Lower lobe of right lung (tissue), 2 donors: ENCODE results near the gene UNC80. TPM values are rescaled to one million over a fixed set of nuclear protein-coding genes. Genes with fewer than 3 reads are reported as not detected.

ENCODE experiments used
- ATAC-seq, 2 donors: fragments of 200-7000 bp; cut with Tn5 transposase; one replicate each; pipeline ENCODE4 v1.9.1; 2020 to 2022; ENCODE audit warnings: mild to moderate bottlenecking in 2 of 2, moderate library complexity in 2 of 2
- DNase-seq: peaks from one replicate; pipeline ENCODE4 v3.0.0-alpha.2; 2020
- H3K27ac ChIP-seq: fragments of 200-600 bp; one replicate; pipeline ENCODE4 v1.8.0; 2022
- H3K27me3 ChIP-seq: fragments of 200-600 bp; one replicate; pipeline ENCODE4 v1.8.0; 2022; ENCODE audit warnings: low read depth
- H3K36me3 ChIP-seq: fragments of 200-600 bp; one replicate; pipeline ENCODE4 v1.8.0; 2022; ENCODE audit warnings: mild to moderate bottlenecking
- H3K4me1 ChIP-seq: fragments of 200-600 bp; one replicate; pipeline ENCODE4 v1.8.0; 2022
- H3K4me3 ChIP-seq: fragments of 200-600 bp; one replicate; pipeline ENCODE4 v1.8.0; 2022; ENCODE audit warnings: mild to moderate bottlenecking
- H3K9me3 ChIP-seq: fragments of 200-600 bp; one replicate; pipeline ENCODE4 v1.8.0; 2022
- CTCF ChIP-seq: fragments of 200-600 bp; IDR thresholded peaks from one replicate; pipeline ENCODE4 v1.8.0; 2022; ENCODE audit warnings: antibody characterized with exemption, mild to moderate bottlenecking
- intact Hi-C: fragments of 100-400 bp; cut with DNase I; formaldehyde crosslinking; loops from one replicate; pipeline ENCODE4 v1.11.0; 2022
- total RNA-seq: library from RNA; stranded (reverse); fragmentation: NEBNext Ultra II Directional; extraction: Animal tissue kit (Norgen Biotek cat#: 25700); gene quantifications from one replicate; pipeline ENCODE4 v1.2.1, GENCODE V29; 2021
- donor health status: DM: no; HTN: yes; CAD: no; lungs with severe emphysema.

Gene UNC80
- total RNA-seq, 1 donor from 2014 or later, result not detected

DNA sequence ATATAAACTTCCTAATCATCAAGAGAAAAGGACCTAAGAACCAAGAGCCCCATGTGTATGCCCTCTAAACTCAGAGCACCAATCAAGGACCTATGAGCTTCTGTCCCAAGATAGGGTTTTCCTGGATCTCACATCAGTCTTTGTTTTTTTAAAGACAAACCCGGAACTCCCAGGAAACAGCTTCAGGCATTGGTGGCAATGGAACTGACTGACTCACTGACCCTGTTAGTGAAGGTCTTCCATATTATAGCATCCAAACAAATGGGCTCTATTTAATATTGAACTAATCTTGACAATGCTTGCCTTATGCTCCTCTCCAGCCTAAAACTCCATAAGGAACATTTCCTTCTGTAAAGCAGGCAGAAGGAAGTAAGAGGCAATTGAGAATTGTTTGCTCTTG is 167.3 kb downstream of the UNC80 start:
- Histone ChIP-seq H3K36me3 (no peaks in the 10 kb centered on the region), H3K4me1 (no peaks in the 10 kb centered on the region), H3K9me3 (no peaks in the 10 kb centered on the region), H3K4me3 (no peak overlapping the region), H3K27ac (no peak overlapping the region), H3K27me3 (no peaks in the 10 kb centered on the region)
- ATAC-seq (no peak), DNase-seq (no peak)
- no peak for TF ChIP-seq CTCF
- intact Hi-C loops, result no loop called here

- no peaks in the 10 kb centered on the region for H3K9me3 ChIP-seq
- H3K36me3 ChIP-seq, result no peaks in the 10 kb centered on the region
- ATAC-seq (peak; percentile 32 to 49), DNase-seq (no peak)
- no peak overlapping the region for H3K4me3 ChIP-seq
- H3K4me1 ChIP-seq, result no peaks in the 10 kb centered on the region
- TF ChIP-seq CTCF, result no peak
- no peaks in the 10 kb centered on the region for H3K27me3 ChIP-seq
- intact Hi-C loops, result no loop called here
- H3K27ac ChIP-seq, result peak overlapping the region; percentile 15
Measured at GRCh38 chr2:209940936-209941335, 169.3 kb downstream of the UNC80 start.

- intact Hi-C loops, result no loop called here
- no peak overlapping the region for H3K4me3 ChIP-seq
- no peaks in the 10 kb centered on the region for H3K9me3 ChIP-seq
- TF ChIP-seq CTCF, result no peak
- H3K36me3 ChIP-seq, result no peaks in the 10 kb centered on the region
- H3K27ac ChIP-seq, result no peak overlapping the region
- H3K4me1 ChIP-seq, result no peaks in the 10 kb centered on the region
- ATAC-seq (no peak), DNase-seq (no peak)
- H3K27me3 ChIP-seq, result no peaks in the 10 kb centered on the region
Measured at GRCh38 chr2:209942426-209942825, 170.8 kb downstream of the UNC80 start.

DNA sequence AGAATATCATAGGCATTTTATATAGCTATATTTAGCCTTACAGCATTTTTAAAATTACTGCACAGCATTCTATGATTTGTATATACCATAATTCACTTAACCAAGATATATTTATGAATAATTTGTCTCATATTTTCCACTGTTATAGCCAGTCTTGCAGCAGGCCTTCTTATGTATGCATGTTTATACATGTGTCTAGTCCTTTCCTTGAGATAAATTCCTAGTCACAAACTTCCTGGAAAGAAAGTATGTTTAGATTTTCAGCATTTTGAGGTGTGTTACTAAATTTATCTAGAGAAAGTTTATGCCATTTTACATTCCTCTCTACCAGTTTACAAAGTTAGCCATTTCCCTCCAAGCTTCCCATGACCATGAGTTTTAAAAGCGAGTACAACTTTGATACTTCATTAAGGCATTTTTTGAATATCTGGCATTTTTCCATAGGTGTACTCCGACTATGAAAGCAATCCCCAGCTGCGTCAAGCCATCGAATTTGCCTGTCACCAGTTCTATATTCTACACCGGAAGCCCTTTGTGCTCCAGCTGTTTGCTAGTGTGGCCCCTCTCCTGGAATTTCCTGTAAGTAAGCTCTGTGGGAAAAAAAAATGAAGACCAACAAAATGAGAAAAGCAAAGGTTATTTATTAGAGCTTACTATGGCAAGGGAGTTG is 171.4 kb downstream of the UNC80 start:
- H3K36me3 ChIP-seq, result no peaks in the 10 kb centered on the region
- no peak overlapping the region for H3K27ac ChIP-seq
- intact Hi-C loops, result no loop called here
- DNase-seq (no peak), ATAC-seq (no peak)
- no peak for TF ChIP-seq CTCF
- H3K27me3 ChIP-seq, result no peaks in the 10 kb centered on the region
- no peak overlapping the region for H3K4me3 ChIP-seq
- H3K4me1 ChIP-seq, result no peaks in the 10 kb centered on the region
- H3K9me3 ChIP-seq, result no peaks in the 10 kb centered on the region

- no peaks in the 10 kb centered on the region for H3K4me1 ChIP-seq
- no peaks in the 10 kb centered on the region for H3K27me3 ChIP-seq
- H3K9me3 ChIP-seq, result no peaks in the 10 kb centered on the region
- no peaks in the 10 kb centered on the region for H3K36me3 ChIP-seq
- DNase-seq (no peak), ATAC-seq (no peak)
- no peak for TF ChIP-seq CTCF
- intact Hi-C loops, result no loop called here
- no peak overlapping the region for H3K4me3 ChIP-seq
- no peak overlapping the region for H3K27ac ChIP-seq
Measured at GRCh38 chr2:209943776-209944175, 172.1 kb downstream of the UNC80 start.
